GM19239 (cell line): ENCODE results near the gene FNDC8.

Experiments used
- DNase-seq: peaks from one replicate; pipeline ENCODE4 v3.0.0; 2011; ENCODE audit warnings: low spot score; ENCODE audit not compliant: insufficient read length
- FAIRE-seq: peaks from 2 replicates; lab custom pipeline; 2011; peaks lifted over from hg19 to GRCh38; lab: Jason Lieb, UNC

The FNDC8 gene

GRCh38 chr17:35121315-35121714 lies at the start of gene FNDC8:
TSS of gene FNDC8 (plus strand) at chr17:35121615. CDS start at chr17:35121694, 79 bp downstream.
- FAIRE-seq (no peak), DNase-seq (no peak)

- FAIRE-seq: peak; percentile 72
- DNase-seq: no peak
These were observed 48.1 kb upstream of the FNDC8 start for GRCh38 chr17:35073183-35073790.

GRCh38 chr17:35073991-35074627 lies 47.3 kb upstream of the FNDC8 start:
- DNase-seq (no peak), FAIRE-seq (no peak)

GRCh38 chr17:35074711-35075707 lies 46.4 kb upstream of the FNDC8 start:
- DNase-seq (no peak), FAIRE-seq (peak; percentile 4)

GRCh38 chr17:35076874-35077273 lies 44.5 kb upstream of the FNDC8 start:
- FAIRE-seq: no peak
- no peak for DNase-seq

- DNase-seq: no peak
- peak; percentile 51 for FAIRE-seq
These were observed 41.6 kb upstream of the FNDC8 start for GRCh38 chr17:35079547-35080423.

- FAIRE-seq: peak; percentile 93
- DNase-seq: no peak
These were observed 40.9 kb upstream of the FNDC8 start for GRCh38 chr17:35080536-35080935.

- FAIRE-seq (no peak), DNase-seq (no peak)
These were observed 39.8 kb upstream of the FNDC8 start for GRCh38 chr17:35081638-35082037.

GRCh38 chr17:35082073-35082657 lies 39.2 kb upstream of the FNDC8 start:
- FAIRE-seq (peak; percentile 93), DNase-seq (no peak)

GRCh38 chr17:35083071-35083470 lies 38.3 kb upstream of the FNDC8 start:
- FAIRE-seq: no peak
- DNase-seq: no peak

GRCh38 chr17:35084987-35085386 lies 36.4 kb upstream of the FNDC8 start:
- no peak for FAIRE-seq

GRCh38 chr17:35086164-35086563 lies 35.3 kb upstream of the FNDC8 start:
- DNase-seq: no peak
- no peak for FAIRE-seq

More at GRCh38 chr17:35084987-35085386, 36.4 kb upstream of the FNDC8 start:
- DNase-seq: no peak

- no peak for FAIRE-seq
- DNase-seq: no peak
These were observed 34.4 kb upstream of the FNDC8 start for GRCh38 chr17:35086931-35087573.

GRCh38 chr17:35087731-35088355 lies 33.6 kb upstream of the FNDC8 start:
- DNase-seq (no peak), FAIRE-seq (no peak)

GRCh38 chr17:35088356-35088880 lies 33.0 kb upstream of the FNDC8 start:
- DNase-seq (no peak), FAIRE-seq (peak; percentile 84)

GRCh38 chr17:35088881-35089585 lies 32.4 kb upstream of the FNDC8 start:
- FAIRE-seq (peak; percentile 81), DNase-seq (peak; percentile 67)

GRCh38 chr17:35089586-35090296 lies 31.7 kb upstream of the FNDC8 start:
- FAIRE-seq (peak; percentile 79), DNase-seq (no peak)
